Neuronal stem cell (in vitro differentiated cells): ENCODE measurements around the gene STXBP6.

ENCODE experiments used
- DNase-seq: peaks from one replicate; pipeline ENCODE4 v3.0.0-alpha.2; 2013; ENCODE audit warnings: low spot score
- H2AFZ ChIP-seq: one replicate; pipeline ENCODE4 v1.6.1; 2013; ENCODE audit warnings: mild to moderate bottlenecking, low read length, inconsistent platforms
- H2AK5ac ChIP-seq: 2 replicates; pipeline ENCODE4 v1.6.1; 2013; ENCODE audit warnings: low read depth, mild to moderate bottlenecking, inconsistent platforms, low read length, moderate library complexity, mixed read lengths
- H2BK120ac ChIP-seq: 2 replicates; pipeline ENCODE4 v1.6.1; 2013; ENCODE audit warnings: low read depth, mild to moderate bottlenecking, inconsistent platforms, low read length, moderate library complexity, mixed read lengths
- H2BK12ac ChIP-seq: one replicate; pipeline ENCODE4 v1.6.1; 2013; ENCODE audit warnings: low read length, inconsistent platforms
- H2BK15ac ChIP-seq: 2 replicates; pipeline ENCODE4 v1.6.1; 2013; ENCODE audit warnings: mild to moderate bottlenecking, low read length, inconsistent platforms, mixed read lengths
- H2BK5ac ChIP-seq: one replicate; pipeline ENCODE4 v1.6.1; 2013; ENCODE audit warnings: inconsistent platforms, mild to moderate bottlenecking, low read length, moderate library complexity
- H3K14ac ChIP-seq: one replicate; pipeline ENCODE4 v1.6.1; 2013; ENCODE audit warnings: low read length, inconsistent platforms
- H3K18ac ChIP-seq: 2 replicates; pipeline ENCODE4 v1.6.1; 2013; ENCODE audit warnings: low read length, inconsistent platforms
- H3K23ac ChIP-seq: 2 replicates; pipeline ENCODE4 v1.6.1; 2013; ENCODE audit warnings: low read depth, mild to moderate bottlenecking, mixed read lengths, low read length, inconsistent platforms; ENCODE audit not compliant: poor library complexity
- H3K27ac ChIP-seq: replicated peaks from 3 replicates; pipeline ENCODE4 v1.5.1; 2013; ENCODE audit warnings: low read length, inconsistent platforms
- H3K27me3 ChIP-seq, 3 experiments: 2 replicates each; pipeline ENCODE4 v1.6.1; 2013; ENCODE audit warnings: low read length in 3 of 3, mild to moderate bottlenecking in 2 of 3, inconsistent platforms in 1 of 3, low read depth in 1 of 3, mixed read lengths in 1 of 3, moderate library complexity in 1 of 3; ENCODE audit not compliant: control insufficient read depth in 3 of 3, insufficient read depth in 3 of 3
- H3K36me3 ChIP-seq, 2 donors: replicated peaks in 1 of 2; 2 replicates each; pipeline ENCODE4 v1.6.1; 2013; ENCODE audit warnings: low read length in 2 of 2; ENCODE audit not compliant: control insufficient read depth in 2 of 2, insufficient read depth in 2 of 2
- H3K4ac ChIP-seq: 2 replicates; pipeline ENCODE4 v1.6.1; 2013; ENCODE audit warnings: inconsistent platforms, mild to moderate bottlenecking, low read length, moderate library complexity
- H3K4me1 ChIP-seq, 2 donors: 1 replicate in 1 of 2; 2 replicates in 1 of 2; pipeline ENCODE4 v1.6.1; 2013; ENCODE audit warnings: low read length in 2 of 2, low read depth in 1 of 2; ENCODE audit not compliant: control insufficient read depth in 2 of 2, insufficient read depth in 1 of 2
- H3K4me2 ChIP-seq: one replicate; pipeline ENCODE4 v1.6.1; 2013; ENCODE audit warnings: mild to moderate bottlenecking, low read length, inconsistent platforms; ENCODE audit not compliant: insufficient read depth, poor library complexity, severe bottlenecking
- H3K4me3 ChIP-seq, 2 donors: 2 replicates each; pipeline ENCODE4 v1.5.1; 2013; ENCODE audit warnings: low read length in 2 of 2, mild to moderate bottlenecking in 2 of 2, inconsistent platforms in 1 of 2, moderate library complexity in 1 of 2
- H3K79me1 ChIP-seq: one replicate; pipeline ENCODE4 v1.6.1; 2013; ENCODE audit warnings: low read depth, mild to moderate bottlenecking, inconsistent platforms, low read length, moderate library complexity
- H3K9ac ChIP-seq: one replicate; pipeline ENCODE4 v1.6.1; 2013; ENCODE audit warnings: mild to moderate bottlenecking, low read depth, low read length, inconsistent platforms; ENCODE audit not compliant: poor library complexity
- H3K9me3 ChIP-seq, 2 donors: replicated peaks in 1 of 2; 2 replicates each; pipeline versions ENCODE3 to v1.6.1; 2013; ENCODE audit warnings: low read length in 2 of 2, mild to moderate bottlenecking in 2 of 2, inconsistent platforms in 1 of 2, low read depth in 1 of 2, mixed read lengths in 1 of 2, moderate library complexity in 1 of 2; ENCODE audit not compliant: control insufficient read depth in 2 of 2, insufficient read depth in 1 of 2
- H4K8ac ChIP-seq: one replicate; pipeline ENCODE4 v1.6.1; 2013; ENCODE audit warnings: low read depth, mild to moderate bottlenecking, inconsistent platforms, low read length, moderate library complexity
- H4K91ac ChIP-seq: one replicate; pipeline ENCODE4 v1.6.1; 2013; ENCODE audit warnings: low read length, low read depth, mild to moderate bottlenecking, inconsistent platforms; ENCODE audit not compliant: poor library complexity
- WGBS, 2 donors: extraction: QIAGEN DNeasy Blood & Tissue Kit; methylation state at CpG; one replicate each; pipeline ENCODE4 v1.1.7; 2013; ENCODE audit warnings: missing lambda C conversion rate in 2 of 2, mixed read lengths in 1 of 2; ENCODE audit not compliant: insufficient read length in 2 of 2, insufficient replicate concordance in 1 of 2; ENCODE audit errors: extremely low coverage in 2 of 2; 5-methylcytosine and 5-hydroxymethylcytosine counted together

STXBP6 gene

DNA sequence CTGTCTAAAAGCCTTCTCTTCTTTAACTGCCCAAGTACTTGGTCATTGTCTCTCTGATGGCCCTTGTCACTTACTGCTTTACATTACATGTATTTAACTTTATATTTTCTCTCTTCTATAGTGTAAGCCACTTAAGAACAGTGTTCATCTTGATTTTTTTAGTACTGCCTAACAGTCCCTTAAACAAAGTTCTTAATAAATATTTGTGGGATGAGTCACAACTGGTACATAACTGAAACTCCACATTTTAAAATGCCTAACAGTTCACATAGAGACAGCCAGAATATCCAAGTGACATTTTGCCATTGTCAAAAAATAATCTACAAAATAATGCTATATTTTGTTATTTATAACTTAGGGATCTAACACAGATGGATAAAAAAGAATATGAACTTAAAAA lies 146.6 kb downstream of the STXBP6 start:
- DNase-seq, result no peak
- Histone ChIP-seq H2AFZ (no peak overlapping the region), H2BK120ac (no peak overlapping the region), H3K4me2 (no peak overlapping the region), H3K14ac (no peak overlapping the region), H3K23ac (no peak overlapping the region), H4K91ac (no peak overlapping the region), H3K18ac (no peak overlapping the region), H4K8ac (no peak overlapping the region), H2AK5ac (no peak overlapping the region), H2BK15ac (no peak overlapping the region), H3K9me3 (no peaks in the 10 kb centered on the region), H3K4me3 (no peak overlapping the region), H3K36me3 (no peaks in the 10 kb centered on the region), H3K9ac (no peak overlapping the region), H3K4ac (no peak overlapping the region), H3K27ac (no peak overlapping the region), H2BK12ac (no peak overlapping the region), H3K79me1 (no peaks in the 10 kb centered on the region), H3K27me3 (no peaks in the 10 kb centered on the region), H3K4me1 (no peaks in the 10 kb centered on the region), H2BK5ac (no peak overlapping the region)

DNA sequence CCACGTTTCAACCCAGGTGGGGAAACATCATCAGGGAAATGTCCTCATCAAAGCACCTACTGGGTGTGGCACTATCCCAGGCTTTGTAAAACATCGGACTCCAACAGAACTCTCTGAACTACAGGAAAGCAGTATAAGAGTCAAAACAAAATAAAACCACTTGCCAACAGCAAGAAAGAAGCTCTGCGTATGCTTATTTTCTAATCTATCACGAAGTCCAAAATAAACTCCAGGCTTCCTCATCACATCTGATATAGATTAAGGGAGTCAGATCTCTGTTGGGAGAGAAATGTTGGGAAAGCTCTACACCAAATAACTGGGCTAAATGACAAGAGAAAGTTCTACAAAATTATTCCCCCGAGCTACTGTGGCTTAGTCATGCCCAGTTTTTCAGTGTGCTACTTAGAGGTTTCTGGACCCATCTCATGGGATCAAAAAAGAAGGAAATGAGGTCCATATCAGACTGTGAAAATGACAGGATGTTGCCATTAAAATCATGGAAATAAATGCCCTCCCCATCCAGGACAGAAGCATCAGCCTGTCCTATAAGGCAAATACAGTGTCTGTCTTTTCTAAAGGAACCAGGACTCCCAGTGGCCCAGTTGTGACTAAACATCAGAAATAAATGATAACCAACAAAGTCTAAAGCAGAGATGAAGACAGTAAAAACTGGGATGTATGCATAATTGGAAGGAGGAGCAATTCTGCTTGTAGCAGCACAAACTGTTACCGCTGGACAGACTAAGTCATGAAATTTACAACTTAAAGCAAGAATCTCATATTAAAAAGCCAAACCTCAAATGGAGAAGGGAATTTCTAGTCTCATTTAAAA lies 149.5 kb downstream of the STXBP6 start:
- no peak for DNase-seq
- H3K18ac ChIP-seq, result no peak overlapping the region
- no peaks in the 10 kb centered on the region for H3K79me1 ChIP-seq
- no peak overlapping the region for H2BK15ac ChIP-seq
- no peak overlapping the region for H2BK120ac ChIP-seq
- no peak overlapping the region for H4K8ac ChIP-seq
- H3K14ac ChIP-seq, result no peak overlapping the region
- H3K9ac ChIP-seq, result no peak overlapping the region
- no peak overlapping the region for H2AK5ac ChIP-seq
- H2BK5ac ChIP-seq, result no peak overlapping the region
- peaks cover 0 to 2% of the 10 kb centered on the region in 2 donors for H3K9me3 ChIP-seq
- H4K91ac ChIP-seq, result no peak overlapping the region
- H3K36me3 ChIP-seq, result no peaks in the 10 kb centered on the region
- peaks cover 0 to 2% of the 10 kb centered on the region in 2 donors for H3K4me1 ChIP-seq
- H2BK12ac ChIP-seq, result no peak overlapping the region
- H3K4me2 ChIP-seq, result no peak overlapping the region
- no peak overlapping the region for H2AFZ ChIP-seq
- H3K4me3 ChIP-seq, result no peak overlapping the region
- no peak overlapping the region for H3K23ac ChIP-seq
- H3K27me3 ChIP-seq, result no peaks in the 10 kb centered on the region
- whole genome bisulfite sequencing, 2 donors, result no CpG with 5 or more reads among the region's 6 CpGs
- no peak overlapping the region for H3K4ac ChIP-seq
- H3K27ac ChIP-seq, result no peak overlapping the region

DNA sequence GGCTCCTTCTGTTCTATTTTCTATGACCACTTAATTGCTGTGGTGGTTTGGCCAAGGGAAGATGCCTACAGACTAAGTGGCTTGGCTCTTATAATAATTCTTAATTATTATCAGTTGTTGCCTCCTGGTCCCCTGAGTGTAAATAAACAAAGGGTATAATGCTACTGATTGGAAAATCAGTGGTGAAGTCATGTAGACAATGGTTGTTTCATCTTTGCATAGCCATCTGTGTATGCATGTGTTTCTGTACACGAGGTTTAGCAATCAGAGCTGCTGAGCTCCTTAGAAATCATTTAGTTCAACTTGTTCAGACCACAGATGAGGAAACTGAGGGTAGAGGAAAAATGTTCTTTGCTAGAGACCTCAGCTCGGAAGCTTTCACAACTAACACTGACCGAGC lies 152.2 kb downstream of the STXBP6 start:
- Histone ChIP-seq H3K36me3 (no peaks in the 10 kb centered on the region), H2BK15ac (no peak overlapping the region), H3K14ac (no peak overlapping the region), H2BK5ac (no peak overlapping the region), H3K27me3 (no peaks in the 10 kb centered on the region), H3K27ac (no peak overlapping the region), H4K91ac (no peak overlapping the region), H3K4me3 (no peak overlapping the region), H3K9ac (no peak overlapping the region), H2AFZ (no peak overlapping the region), H2AK5ac (no peak overlapping the region), H3K9me3 (peaks cover 0 to 2% of the 10 kb centered on the region in 2 donors), H3K4ac (no peak overlapping the region), H3K23ac (no peak overlapping the region), H2BK120ac (no peak overlapping the region), H2BK12ac (no peak overlapping the region), H3K4me1 (peaks cover 0 to 2% of the 10 kb centered on the region in 2 donors), H3K4me2 (no peak overlapping the region), H3K79me1 (no peaks in the 10 kb centered on the region), H4K8ac (no peak overlapping the region), H3K18ac (no peak overlapping the region)
- no CpG with 5 or more reads among the region's 3 CpGs for WGBS, 2 donors
- no peak for DNase-seq

DNA sequence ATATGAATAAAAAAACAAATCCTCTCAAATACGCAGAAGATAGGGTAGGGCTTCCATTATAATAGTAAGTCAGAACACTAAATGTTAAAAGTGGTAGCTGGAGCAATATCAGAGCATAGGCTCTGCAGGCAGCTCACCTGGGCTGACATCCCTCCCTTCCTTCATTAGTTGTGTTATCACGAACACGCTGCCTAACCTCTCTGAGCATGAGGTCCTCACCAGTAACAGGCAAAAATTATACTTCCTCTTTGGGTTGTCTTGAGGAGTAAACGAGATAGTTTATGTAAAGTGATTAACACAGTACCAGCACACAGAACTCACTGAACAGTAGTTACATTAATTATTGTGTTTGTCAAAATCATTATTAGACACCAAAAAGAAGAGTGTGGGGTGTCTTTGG lies 154.3 kb downstream of the STXBP6 start:
- Histone ChIP-seq H3K4me3 (no peak overlapping the region), H2AK5ac (no peak overlapping the region), H3K4ac (no peak overlapping the region), H3K27ac (no peak overlapping the region), H4K8ac (no peak overlapping the region), H2BK120ac (no peak overlapping the region), H3K79me1 (no peaks in the 10 kb centered on the region), H2BK15ac (no peak overlapping the region), H3K36me3 (no peaks in the 10 kb centered on the region), H3K9ac (no peak overlapping the region), H3K27me3 (no peaks in the 10 kb centered on the region), H3K23ac (no peak overlapping the region), H2AFZ (no peak overlapping the region), H2BK12ac (no peak overlapping the region), H4K91ac (no peak overlapping the region), H3K14ac (no peak overlapping the region), H3K9me3 (peaks cover 0 to 4% of the 10 kb centered on the region in 2 donors), H3K4me2 (no peak overlapping the region), H3K18ac (no peak overlapping the region), H2BK5ac (no peak overlapping the region), H3K4me1 (peaks cover 0 to 4% of the 10 kb centered on the region in 2 donors)
- no peak for DNase-seq
- WGBS, 2 donors, result no CpG with 5 or more reads among the region's 4 CpGs
